ENCODE results near the gene CNTNAP3.
"Not testable (repeated sequence)": the region's sequence is repeated elsewhere in the genome, so short reads cannot be mapped to it uniquely, and the experiment has no call there.

The CNTNAP3 gene

GRCh38 chr9:39287980-39288379, at the start of gene CNTNAP3:
TSS of gene CNTNAP3 (minus strand) at chr9:39288167. CDS start at chr9:39288064, 103 bp downstream.
- DNase-seq (ENCODE audit: low read depth in 2 of 2), result not testable (repeated sequence)

GRCh38 chr9:39279995-39280394, 8.0 kb downstream of the CNTNAP3 start:
- not testable (repeated sequence) for DNase-seq (ENCODE audit: low read depth in 2 of 2)

GRCh38 chr9:39242513-39242912, 45.5 kb downstream of the CNTNAP3 start:
- not testable (repeated sequence) for DNase-seq (ENCODE audit: low read depth in 2 of 2)

GRCh38 chr9:39232130-39232991, 55.6 kb downstream of the CNTNAP3 start:
- not testable (repeated sequence) for DNase-seq (ENCODE audit: low read depth in 2 of 2)

- DNase-seq (ENCODE audit: low read depth in 2 of 2), result not testable (repeated sequence)
Observed at GRCh38 chr9:39215976-39216375, 72.0 kb downstream of the CNTNAP3 start.

- not testable (repeated sequence) for DNase-seq (ENCODE audit: low read depth in 2 of 2)
Observed at GRCh38 chr9:39209773-39210172, 78.2 kb downstream of the CNTNAP3 start.

GRCh38 chr9:39206643-39207042, 81.3 kb downstream of the CNTNAP3 start:
- not testable (repeated sequence) for DNase-seq (ENCODE audit: low read depth in 2 of 2)

GRCh38 chr9:39205842-39206241, 82.1 kb downstream of the CNTNAP3 start:
- not testable (repeated sequence) for DNase-seq (ENCODE audit: low read depth in 2 of 2)

- DNase-seq (ENCODE audit: low read depth in 2 of 2), result not testable (repeated sequence)
Observed at GRCh38 chr9:39200412-39200811, 87.6 kb downstream of the CNTNAP3 start.

GRCh38 chr9:39198000-39198709, 89.8 kb downstream of the CNTNAP3 start:
- DNase-seq (ENCODE audit: low read depth in 2 of 2), result not testable (repeated sequence)

- DNase-seq (ENCODE audit: low read depth in 2 of 2), result not testable (repeated sequence)
Observed at GRCh38 chr9:39171370-39171769, 116.6 kb downstream of the CNTNAP3 start.

- not testable (repeated sequence) for DNase-seq (ENCODE audit: low read depth in 2 of 2)
Observed at GRCh38 chr9:39157714-39158113, 130.3 kb downstream of the CNTNAP3 start.

GRCh38 chr9:39132826-39133552, 155.0 kb downstream of the CNTNAP3 start:
- DNase-seq (ENCODE audit: low read depth in 2 of 2), result not testable (repeated sequence)

- not testable (repeated sequence) for DNase-seq (ENCODE audit: low read depth in 2 of 2)
Observed at GRCh38 chr9:39121401-39121800, 166.6 kb downstream of the CNTNAP3 start.

- not testable (repeated sequence) for DNase-seq (ENCODE audit: low read depth in 2 of 2)
Observed at GRCh38 chr9:39111746-39112145, 176.2 kb downstream of the CNTNAP3 start.

- no peak for DNase-seq (ENCODE audit: low read depth in 2 of 2)
Observed at GRCh38 chr9:39108145-39108544, 179.8 kb downstream of the CNTNAP3 start.

GRCh38 chr9:39097208-39097607, 190.8 kb downstream of the CNTNAP3 start:
- DNase-seq (ENCODE audit: low read depth in 2 of 2), result not testable (repeated sequence)

GRCh38 chr9:39085311-39085710, 202.7 kb downstream of the CNTNAP3 start:
- DNase-seq (ENCODE audit: low read depth in 2 of 2), result not testable (repeated sequence)

- DNase-seq (ENCODE audit: low read depth in 2 of 2), result not testable (repeated sequence)
Observed at GRCh38 chr9:39082574-39082973, 205.4 kb downstream of the CNTNAP3 start.

GRCh38 chr9:39080081-39080480, 207.9 kb downstream of the CNTNAP3 start:
- DNase-seq (ENCODE audit: low read depth in 2 of 2), result not testable (repeated sequence)

- not testable (repeated sequence) for DNase-seq (ENCODE audit: low read depth in 2 of 2)
Observed at GRCh38 chr9:39078621-39079256, 209.2 kb downstream of the CNTNAP3 start.
